ENCODE data around the gene IRF9.

IRF9 gene, protein sequence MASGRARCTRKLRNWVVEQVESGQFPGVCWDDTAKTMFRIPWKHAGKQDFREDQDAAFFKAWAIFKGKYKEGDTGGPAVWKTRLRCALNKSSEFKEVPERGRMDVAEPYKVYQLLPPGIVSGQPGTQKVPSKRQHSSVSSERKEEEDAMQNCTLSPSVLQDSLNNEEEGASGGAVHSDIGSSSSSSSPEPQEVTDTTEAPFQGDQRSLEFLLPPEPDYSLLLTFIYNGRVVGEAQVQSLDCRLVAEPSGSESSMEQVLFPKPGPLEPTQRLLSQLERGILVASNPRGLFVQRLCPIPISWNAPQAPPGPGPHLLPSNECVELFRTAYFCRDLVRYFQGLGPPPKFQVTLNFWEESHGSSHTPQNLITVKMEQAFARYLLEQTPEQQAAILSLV

GRCh38 chr14:24160850-24161804 is at the start of gene IRF9:
TSS of gene IRF9 (plus strand) at chr14:24161265. CDS start at chr14:24162145, 880 bp downstream.
- peak; percentile 97 for DNase-seq (ENCODE audit: low spot score)

DNA sequence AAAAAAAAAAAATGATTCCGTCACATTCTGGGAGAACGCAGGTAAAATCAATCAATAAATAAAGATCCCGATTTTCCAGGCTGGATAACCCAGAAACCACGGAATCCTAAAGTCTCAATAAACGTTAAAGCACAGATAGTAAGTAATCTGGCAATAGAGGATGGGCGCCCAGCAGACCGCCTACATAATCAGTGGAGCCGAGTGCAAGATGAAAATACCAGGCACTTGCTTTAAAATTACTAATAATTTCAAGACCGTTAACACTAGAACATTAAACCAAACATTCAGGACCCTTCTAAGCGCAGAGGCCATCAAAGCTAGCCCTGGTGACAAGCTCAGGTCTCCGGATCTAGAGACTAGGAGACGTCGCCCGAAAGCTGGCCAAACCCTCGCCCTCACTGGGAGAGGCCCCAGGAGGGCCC is 47.7 kb upstream of the IRF9 start:
- DNase-seq (ENCODE audit: low spot score) = no peak

GRCh38 chr14:24113801-24114531 is 47.1 kb upstream of the IRF9 start:
- DNase-seq (ENCODE audit: low spot score) = peak; percentile 86

GRCh38 chr14:24114532-24115421 is 46.3 kb upstream of the IRF9 start, which contains the start of the genes DCAF11 and NRL:
TSS of gene DCAF11 (plus strand) at chr14:24114777. CDS start at chr14:24115595, 818 bp downstream.
TSS of gene NRL (minus strand) at chr14:24114949. CDS start at chr14:24082848, 32,101 bp downstream.
- DNase-seq (ENCODE audit: low spot score) = peak; percentile 98

DNA sequence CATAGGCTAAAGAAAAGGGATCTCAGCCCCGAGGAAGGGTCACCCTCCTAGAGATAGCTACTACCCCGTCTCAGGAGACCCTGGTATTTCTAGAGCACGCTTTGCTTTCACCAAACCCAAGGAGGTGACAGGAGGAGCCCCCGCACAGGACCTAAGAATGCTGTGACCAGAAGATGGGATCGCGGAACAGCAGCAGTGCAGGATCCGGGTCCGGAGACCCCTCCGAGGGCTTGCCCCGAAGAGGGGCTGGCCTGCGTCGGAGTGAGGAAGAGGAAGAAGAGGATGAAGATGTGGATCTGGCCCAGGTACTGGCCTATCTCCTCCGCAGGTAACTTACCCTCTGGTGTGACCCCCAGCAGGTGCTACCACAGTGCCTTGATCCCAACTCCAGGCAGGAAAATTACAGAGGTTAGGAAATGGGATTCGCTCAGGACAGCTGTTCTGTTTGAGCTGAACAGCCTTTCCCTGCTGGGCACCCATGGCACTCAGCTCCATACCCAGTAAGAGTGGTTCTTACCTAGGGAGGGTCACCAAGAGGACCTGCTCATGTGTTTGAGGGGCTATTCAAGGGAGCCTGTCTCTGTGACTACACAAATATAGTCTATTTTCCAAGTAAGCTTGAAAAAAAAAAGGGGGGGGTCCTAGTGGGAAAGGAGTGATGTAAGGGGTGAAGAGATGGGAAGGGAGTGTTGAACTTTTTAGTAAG is 45.5 kb upstream of the IRF9 start:
- no peak for DNase-seq (ENCODE audit: low spot score)

DNA sequence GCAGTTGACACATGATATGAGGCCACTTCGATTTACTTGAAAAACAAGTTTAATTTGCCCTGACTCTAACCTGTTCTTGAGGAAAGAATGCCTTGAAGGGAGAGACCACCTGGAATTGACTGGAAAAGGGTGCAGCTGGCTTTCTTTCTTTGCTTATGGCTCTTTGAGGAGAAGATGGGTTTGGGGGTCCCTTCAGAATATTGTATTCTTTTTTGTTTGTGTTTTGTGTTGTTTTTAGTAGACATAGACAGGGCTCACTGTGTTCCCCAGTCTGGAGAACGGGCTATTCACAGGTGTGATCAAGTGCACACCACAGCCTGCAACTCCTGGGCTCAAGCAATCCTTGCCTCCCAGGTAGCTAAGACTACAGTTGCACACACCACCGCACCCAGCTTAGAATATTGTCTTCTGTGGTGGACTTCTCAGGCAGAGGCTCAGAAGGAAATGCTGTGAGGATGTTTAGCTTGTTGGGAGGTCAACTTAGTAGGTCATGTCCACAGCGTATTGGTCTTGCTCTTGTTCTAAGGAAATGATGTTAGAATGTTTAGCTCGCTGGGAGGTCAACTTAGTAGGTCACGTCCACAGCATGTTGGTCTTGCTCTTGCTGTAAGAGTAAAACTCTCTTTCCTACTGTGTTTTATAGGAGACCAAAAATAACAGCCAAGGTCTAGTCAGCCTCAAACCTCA is 44.8 kb upstream of the IRF9 start:
- DNase-seq (ENCODE audit: low spot score) = no peak

DNA sequence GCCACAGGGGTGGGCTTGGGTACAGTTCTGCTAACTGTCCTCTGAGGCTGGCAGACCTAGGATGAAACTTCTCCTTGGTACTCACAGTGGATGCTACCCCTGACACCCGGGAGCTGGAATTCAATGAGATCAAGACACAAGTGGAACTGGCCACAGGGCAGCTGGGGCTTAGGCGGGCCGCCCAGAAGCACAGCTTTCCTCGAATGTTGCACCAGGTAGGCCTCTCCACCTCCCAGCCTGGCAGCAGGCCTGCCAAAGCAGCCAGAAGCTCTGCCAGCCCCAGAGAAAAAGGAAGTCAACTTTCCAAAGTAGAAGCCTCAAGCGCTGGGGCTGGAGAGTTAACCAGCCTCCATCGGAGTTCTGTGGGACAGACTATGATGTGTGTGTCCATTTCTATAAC is 43.9 kb upstream of the IRF9 start:
- DNase-seq (ENCODE audit: low spot score) = no peak

GRCh38 chr14:24119691-24120090 is 41.4 kb upstream of the IRF9 start:
- no peak for DNase-seq (ENCODE audit: low spot score)

DNA sequence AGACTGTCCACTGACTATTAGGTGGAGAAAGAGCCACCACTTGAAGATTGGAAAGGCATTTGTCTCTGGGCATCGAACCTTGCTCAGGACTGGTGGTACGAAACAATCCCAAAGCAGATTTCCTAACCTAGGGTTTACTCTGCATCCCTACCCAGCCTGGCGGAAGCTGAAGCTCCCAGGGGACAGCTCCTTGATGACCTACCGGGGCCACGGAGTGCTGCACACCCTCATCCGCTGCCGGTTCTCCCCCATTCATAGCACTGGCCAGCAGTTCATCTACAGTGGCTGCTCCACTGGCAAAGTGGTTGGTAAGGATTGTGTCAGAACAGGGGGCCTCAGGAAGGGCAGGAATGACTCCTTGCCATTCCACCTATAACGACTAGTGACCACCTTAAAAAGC is 39.9 kb upstream of the IRF9 start:
- no peak for DNase-seq (ENCODE audit: low spot score)

- no peak for DNase-seq (ENCODE audit: low spot score)
Observed at GRCh38 chr14:24122416-24122815, 38.6 kb upstream of the IRF9 start.

GRCh38 chr14:24122898-24123297 is 38.2 kb upstream of the IRF9 start:
- no peak for DNase-seq (ENCODE audit: low spot score)

DNA sequence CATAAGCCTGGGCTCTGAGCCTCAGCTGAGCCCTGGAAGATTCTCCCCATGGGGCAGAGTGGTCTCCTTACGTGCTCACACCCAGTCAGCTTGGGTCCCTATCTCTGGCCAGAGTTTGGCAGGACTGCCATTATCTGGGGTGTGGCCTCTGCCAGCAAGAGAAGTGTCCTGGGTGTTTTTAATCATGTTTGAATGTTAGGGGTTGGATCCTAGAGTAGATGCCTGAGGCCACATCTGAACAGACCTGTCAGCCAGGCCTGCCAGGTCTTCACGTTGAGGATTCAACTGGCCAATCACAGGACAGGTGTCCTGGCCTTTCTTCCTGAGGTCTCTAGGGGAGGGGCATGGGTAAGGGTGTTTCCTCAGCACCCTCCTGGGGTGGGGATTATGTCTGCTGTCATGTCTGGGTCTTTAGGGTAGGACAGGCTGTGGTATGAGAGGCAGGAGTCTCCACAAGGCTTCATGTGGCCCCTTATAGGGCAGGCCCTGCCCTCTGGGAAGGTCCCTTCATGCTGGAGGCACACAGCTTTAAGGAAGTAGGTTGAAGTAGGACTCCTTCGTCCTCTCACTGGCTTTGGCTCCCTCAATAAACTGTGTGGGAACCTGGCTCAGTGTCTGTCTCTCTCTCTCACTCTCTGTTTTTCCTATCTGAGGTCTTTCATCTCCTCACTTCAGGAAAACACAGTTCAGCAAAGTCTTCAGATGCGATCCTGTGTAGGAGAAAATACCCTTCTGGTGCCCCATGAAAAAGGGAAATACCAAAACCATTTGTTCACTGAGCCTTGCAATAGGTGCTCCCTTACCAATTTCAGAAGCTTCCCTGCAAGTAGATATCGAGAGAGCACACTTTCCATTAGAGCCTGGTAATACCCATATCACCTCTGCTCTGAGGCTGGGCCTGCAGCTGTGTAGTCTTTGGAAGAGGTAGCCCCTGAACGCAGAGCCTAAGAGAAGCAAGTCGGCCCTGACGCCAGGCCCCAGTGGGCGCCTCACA is 37.3 kb upstream of the IRF9 start:
- DNase-seq (ENCODE audit: low spot score) = no peak

GRCh38 chr14:24126939-24127338 is 34.1 kb upstream of the IRF9 start:
- DNase-seq (ENCODE audit: low spot score) = no peak

- DNase-seq (ENCODE audit: low spot score) = no peak
Observed at GRCh38 chr14:24127673-24128072, 33.4 kb upstream of the IRF9 start.

- DNase-seq (ENCODE audit: low spot score) = no peak
Observed at GRCh38 chr14:24129410-24129998, 31.6 kb upstream of the IRF9 start.

GRCh38 chr14:24130380-24130716 is 30.7 kb upstream of the IRF9 start, which contains the start of gene FITM1:
TSS of gene FITM1 (plus strand) at chr14:24130659. CDS start at chr14:24131564, 905 bp downstream.
- no peak for DNase-seq (ENCODE audit: low spot score)

DNA sequence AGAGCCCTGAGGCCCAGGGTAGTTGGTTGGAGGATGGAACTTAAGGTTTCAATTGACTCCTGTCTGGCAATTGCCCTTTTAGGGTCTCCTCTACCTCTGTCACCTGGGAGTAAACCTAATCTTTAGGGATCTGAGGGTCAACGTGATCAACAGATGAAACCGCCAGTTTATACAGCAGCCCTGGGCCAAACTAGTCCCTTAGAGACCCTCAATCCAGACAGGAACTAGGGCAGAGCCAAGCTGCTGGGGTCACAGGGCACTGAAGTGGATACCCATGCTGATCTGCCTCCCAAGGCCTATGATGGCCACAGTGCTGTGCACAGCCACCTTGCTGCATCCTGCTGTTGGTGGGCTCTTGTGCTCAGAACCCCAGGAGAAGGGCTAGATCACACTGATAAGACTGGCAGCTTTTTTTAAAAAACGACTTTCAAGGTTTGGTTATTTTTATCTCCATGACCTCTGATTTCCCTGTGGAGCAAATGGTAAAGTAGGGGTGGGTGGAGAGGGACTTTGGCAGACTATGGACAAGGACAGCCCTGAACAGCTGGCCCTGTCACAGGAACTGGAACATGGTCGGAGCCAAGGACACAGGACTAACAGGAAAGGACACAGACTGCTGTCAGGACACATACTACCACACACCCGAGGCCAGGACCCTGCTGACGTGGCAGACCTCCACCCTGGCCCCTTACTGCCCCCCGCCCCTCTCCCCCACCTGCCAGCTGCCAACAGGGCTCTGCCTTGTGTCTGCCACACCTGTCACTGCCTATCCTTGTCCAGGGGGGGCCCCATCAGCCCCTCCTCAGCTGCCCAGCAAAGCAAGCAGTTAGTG is 30.1 kb upstream of the IRF9 start:
- no peak for DNase-seq (ENCODE audit: low spot score)

All from LoVo (cell line).